Coronary artery (tissue), 2 donors: ENCODE results near the gene PRR15.

Experiments used
- DNase-seq: peaks from one replicate; pipeline ENCODE4 v3.0.0-alpha.2; 2017; ENCODE audit warnings: low spot score
- H3K27ac ChIP-seq, 2 donors: fragments of 200-600 bp; sonication (generic); one replicate each; pipeline ENCODE4 v1.5.1; 2016 to 2019
- H3K4me3 ChIP-seq: fragments of 200-600 bp; sonication (generic); 2 replicates; pipeline ENCODE4 v1.5.1; 2016; ENCODE audit warnings: mild to moderate bottlenecking, moderate library complexity
- TF ChIP-seq, protein P1 (sequence below): fragments of 200-600 bp; sonication (generic); IDR thresholded peaks from one replicate; pipeline ENCODE4 v1.5.1; 2019; ENCODE audit warnings: antibody characterized with exemption

The PRR15 gene

DNA sequence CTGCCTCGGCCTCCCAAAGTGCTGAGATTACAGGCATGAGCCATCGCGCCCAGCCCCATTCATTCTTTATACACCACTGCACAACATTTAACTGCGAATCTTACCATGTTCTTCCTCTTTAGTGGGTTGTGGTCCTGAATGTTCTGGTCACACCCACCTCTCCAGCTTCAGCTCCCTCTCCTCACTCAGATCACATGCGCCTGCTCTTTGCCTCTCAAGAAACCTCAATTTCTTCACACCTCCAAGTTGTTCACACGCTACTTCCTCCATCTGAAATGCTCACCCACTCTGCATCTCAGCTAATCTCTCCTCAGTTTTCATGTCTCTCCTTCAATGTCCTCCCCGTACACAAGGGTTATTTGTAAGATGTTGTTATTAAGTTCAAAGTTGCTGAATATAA lies 2.4 kb upstream of the PRR15 start:
- no peak overlapping the region for H3K27ac ChIP-seq
- TF ChIP-seq, protein P1, sequence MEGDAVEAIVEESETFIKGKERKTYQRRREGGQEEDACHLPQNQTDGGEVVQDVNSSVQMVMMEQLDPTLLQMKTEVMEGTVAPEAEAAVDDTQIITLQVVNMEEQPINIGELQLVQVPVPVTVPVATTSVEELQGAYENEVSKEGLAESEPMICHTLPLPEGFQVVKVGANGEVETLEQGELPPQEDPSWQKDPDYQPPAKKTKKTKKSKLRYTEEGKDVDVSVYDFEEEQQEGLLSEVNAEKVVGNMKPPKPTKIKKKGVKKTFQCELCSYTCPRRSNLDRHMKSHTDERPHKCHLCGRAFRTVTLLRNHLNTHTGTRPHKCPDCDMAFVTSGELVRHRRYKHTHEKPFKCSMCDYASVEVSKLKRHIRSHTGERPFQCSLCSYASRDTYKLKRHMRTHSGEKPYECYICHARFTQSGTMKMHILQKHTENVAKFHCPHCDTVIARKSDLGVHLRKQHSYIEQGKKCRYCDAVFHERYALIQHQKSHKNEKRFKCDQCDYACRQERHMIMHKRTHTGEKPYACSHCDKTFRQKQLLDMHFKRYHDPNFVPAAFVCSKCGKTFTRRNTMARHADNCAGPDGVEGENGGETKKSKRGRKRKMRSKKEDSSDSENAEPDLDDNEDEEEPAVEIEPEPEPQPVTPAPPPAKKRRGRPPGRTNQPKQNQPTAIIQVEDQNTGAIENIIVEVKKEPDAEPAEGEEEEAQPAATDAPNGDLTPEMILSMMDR: no peak
- H3K4me3 ChIP-seq: no peak overlapping the region
- no peak for DNase-seq

DNA sequence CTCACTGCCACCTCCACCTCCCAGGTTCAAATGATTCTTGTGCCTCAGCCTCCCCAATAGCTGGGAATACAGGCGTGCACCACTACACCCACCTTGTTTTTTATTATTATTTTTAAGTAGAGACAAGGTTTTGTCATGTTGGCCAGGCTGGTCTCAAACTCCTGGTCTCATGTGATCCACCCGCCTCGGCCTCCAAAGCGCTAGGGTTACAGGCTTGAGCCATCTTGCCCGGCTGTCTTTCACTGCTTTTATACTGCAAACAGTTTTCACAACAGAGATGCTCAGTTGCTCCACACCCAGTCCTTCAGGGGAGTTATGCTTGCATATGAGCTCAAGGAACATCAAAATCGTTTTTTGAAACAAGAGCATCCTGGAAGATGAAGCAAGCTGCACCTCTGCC lies 1.3 kb upstream of the PRR15 start:
- DNase-seq: no peak
- TF ChIP-seq, protein P1: no peak
- Histone ChIP-seq H3K4me3 (no peak overlapping the region), H3K27ac (no peak overlapping the region)

DNA sequence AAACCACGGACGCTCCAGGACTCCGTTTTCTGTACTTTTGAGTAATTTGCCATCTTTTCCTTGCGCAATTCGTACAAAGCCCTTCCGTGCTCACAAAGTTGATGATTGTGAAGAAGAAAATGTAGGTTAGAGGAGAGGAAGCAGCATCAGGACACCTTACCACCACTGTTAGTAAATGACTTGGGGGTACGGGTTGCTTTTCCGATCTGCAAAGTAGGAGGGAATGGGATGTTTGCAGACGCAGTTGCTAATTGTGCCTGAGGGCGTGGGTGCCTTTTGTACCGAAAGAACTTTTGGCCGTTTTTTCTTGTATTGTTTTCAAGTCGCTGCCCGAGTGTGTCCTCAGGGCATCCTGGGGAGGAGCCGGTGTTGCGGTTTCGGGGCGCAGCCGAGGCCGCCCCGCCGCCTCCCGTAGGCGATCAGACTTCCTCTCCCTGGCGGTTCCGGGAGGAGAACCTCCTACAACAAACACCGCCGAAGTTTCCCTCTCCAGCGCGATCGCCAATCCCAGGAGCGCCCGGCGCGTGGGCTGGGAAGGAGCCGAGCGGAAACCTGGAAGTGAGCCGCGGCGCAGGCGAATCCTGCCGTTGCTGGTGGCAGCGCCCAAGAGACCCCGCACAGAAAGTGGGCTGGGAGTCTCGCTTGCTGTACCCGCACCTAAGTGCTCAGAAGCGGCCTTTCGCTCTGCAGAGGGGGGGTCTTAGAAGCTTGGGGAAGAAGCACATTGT lies 1.0 kb downstream of the PRR15 start:
- peak; percentile 81 for DNase-seq
- TF ChIP-seq, protein P1: no peak
- H3K4me3 ChIP-seq: peak overlapping the region; percentile 79
- peak overlapping the region in 1 of 2 donors; percentile 49 for H3K27ac ChIP-seq

DNA sequence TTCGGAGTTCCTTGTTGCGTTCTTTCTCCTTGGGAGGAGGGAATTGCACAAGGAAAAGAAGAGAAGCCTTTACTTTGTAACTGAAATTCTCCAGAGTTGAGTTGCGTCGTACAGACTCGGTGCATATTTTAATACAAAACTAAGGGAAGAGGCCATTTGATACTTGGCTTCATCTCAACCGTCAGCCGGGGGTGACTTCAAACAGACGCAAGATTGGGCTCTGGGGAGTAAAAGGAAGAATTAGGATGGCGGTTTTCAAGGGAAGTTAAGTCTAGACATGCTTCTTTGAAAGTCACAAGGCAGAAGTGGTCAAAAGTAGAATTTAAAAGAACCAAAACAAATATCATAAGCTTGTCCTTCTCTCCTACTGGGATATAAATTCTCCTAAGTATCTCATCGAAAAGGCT lies 1.6 kb downstream of the PRR15 start:
- Histone ChIP-seq H3K4me3 (peak overlapping the region; percentile 79), H3K27ac (peak overlapping the region in 1 of 2 donors; percentile 49)
- DNase-seq: no peak
- TF ChIP-seq, protein P1: no peak

DNA sequence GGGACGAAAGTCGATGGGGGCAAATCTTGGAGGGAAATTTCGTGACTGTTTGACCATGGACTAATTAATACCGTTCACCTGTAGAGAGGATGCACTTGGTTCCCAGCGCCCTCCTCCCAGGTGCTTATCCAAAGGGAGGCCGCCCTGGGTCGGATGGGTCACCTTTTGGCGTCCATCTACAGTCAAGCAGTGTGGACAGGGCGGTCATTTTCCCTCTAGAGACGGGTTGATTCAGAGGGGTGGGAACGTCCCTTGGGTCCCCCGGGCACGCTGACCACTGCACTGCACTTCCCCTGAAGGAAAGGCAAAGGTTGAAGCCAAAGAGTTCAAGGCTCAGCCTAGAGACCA lies 2.0 kb downstream of the PRR15 start:
- Histone ChIP-seq H3K4me3 (peak overlapping the region; percentile 79), H3K27ac (no peak overlapping the region)
- TF ChIP-seq, protein P1: no peak
- no peak for DNase-seq

DNA sequence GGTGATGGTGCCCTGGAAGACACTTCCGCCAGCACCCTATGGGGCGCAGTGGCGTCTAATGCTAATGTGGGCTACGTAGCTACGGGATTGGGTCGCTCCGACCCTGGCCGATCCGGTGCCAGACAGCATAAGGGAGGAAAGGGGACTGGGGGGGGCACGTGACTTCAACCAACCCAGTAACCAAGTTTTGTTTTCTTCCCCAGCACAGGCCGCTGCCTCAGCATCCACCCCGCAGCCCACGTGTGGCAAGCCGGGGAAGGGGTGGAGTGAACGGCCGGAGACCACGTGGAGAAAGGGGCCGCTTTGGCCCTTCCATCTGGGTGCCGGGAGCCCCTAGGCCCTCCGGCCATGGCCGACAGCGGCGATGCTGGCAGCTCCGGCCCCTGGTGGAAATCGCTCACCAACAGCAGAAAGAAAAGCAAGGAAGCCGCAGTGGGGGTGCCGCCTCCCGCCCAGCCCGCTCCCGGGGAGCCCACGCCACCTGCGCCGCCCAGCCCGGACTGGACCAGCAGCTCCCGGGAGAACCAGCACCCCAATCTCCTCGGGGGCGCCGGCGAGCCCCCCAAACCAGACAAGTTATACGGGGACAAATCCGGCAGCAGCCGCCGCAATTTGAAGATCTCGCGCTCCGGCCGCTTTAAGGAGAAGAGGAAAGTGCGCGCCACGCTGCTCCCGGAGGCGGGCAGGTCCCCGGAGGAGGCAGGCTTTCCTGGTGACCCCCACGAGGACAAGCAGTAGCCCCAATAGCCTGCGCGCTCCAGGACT lies 2.5 kb downstream of the PRR15 start:
- H3K4me3 ChIP-seq: peak overlapping the region; percentile 79
- no peak overlapping the region for H3K27ac ChIP-seq
- DNase-seq: peak; percentile 75
- TF ChIP-seq, protein P1: no peak

DNA sequence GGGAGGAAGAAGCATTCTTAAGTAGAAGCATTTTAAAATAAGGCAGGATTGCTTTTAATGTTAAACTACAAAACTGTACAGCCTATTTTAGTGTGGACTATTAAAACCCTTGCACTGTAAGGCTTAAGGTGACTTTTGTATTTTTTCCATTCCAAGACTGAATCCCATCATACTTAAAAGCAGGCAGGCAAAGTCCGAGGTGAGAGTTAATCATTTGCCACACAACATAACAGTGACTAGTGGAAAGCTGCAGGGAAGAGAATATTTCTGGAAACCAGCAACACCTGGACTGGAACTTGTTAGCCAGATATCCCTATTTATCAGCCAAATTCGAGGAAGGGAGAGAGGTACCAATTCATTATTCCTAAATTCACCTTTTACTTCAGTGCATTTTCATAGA lies 3.5 kb downstream of the PRR15 start:
- DNase-seq: no peak
- TF ChIP-seq, protein P1: no peak
- Histone ChIP-seq H3K27ac (no peak overlapping the region), H3K4me3 (no peak overlapping the region)
